Large intestine (tissue), 3 donors: ENCODE measurements around the gene SIGLEC8. TPM values are rescaled to one million over a fixed set of nuclear protein-coding genes. Genes with fewer than 3 reads are reported as not detected.

ENCODE experiments used
- DNase-seq, 2 donors: peaks; one replicate each; pipeline versions ENCODE4 v3.0.0 to v3.0.0-alpha.2; 2013
- H3K27ac ChIP-seq: one replicate; pipeline ENCODE4 v1.5.1; 2013; ENCODE audit warnings: low read length
- H3K27me3 ChIP-seq: 2 replicates; pipeline ENCODE4 v1.6.1; 2013; ENCODE audit warnings: low read length; ENCODE audit not compliant: control insufficient read depth, insufficient read depth
- H3K36me3 ChIP-seq: 2 replicates; pipeline ENCODE4 v1.6.1; 2013; ENCODE audit warnings: low read length; ENCODE audit not compliant: control insufficient read depth, insufficient read depth
- H3K4me1 ChIP-seq: one replicate; pipeline ENCODE4 v1.6.1; 2013; ENCODE audit warnings: low read length; ENCODE audit not compliant: control insufficient read depth, insufficient read depth
- H3K4me3 ChIP-seq: one replicate; pipeline ENCODE4 v1.5.1; 2013; ENCODE audit warnings: low read length
- H3K9me3 ChIP-seq: one replicate; pipeline ENCODE4 v1.6.1; 2013; ENCODE audit warnings: mild to moderate bottlenecking, low read depth, low read length, moderate library complexity; ENCODE audit not compliant: control insufficient read depth
- WGBS: methylation state at CpG from one replicate; pipeline ENCODE4 v1.1.5; 2013; ENCODE audit warnings: low lambda C conversion rate; ENCODE audit not compliant: insufficient coverage; 5-methylcytosine and 5-hydroxymethylcytosine counted together
- polyA plus RNA-seq: library from polyadenylated mRNA; unstranded; fragments of 120-200 nt; gene quantifications from one replicate; pipeline ENCODE4 v1.2.1, GENCODE V29; 2013

Gene SIGLEC8
- polyA plus RNA-seq, 1 donor: 0.54 TPM

DNA sequence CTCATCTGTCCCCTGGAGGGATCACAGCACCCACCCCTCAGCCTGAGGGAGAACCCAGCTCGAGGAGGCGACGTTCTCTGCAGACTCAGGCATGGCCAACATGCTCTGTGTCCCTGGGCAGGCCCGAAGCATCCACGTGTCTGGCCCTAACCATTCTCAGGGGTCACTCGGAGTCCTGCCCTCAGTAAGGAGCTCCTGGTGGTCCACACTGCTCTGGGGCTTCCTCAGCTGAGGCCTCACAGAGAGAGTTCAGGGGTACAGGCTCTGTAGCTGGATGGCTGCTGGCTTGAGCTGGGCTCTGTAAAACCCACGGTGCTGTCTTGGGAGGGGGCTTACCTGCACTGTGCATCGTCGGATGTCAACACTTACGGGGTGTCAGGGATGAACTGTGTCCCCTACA lies 4.4 kb upstream of the SIGLEC8 start:
- DNase-seq: no peak
- Histone ChIP-seq H3K36me3 (no peaks in the 10 kb centered on the region), H3K4me1 (no peaks in the 10 kb centered on the region), H3K9me3 (peaks cover 2% of the 10 kb centered on the region), H3K27ac (no peak overlapping the region), H3K4me3 (no peak overlapping the region), H3K27me3 (peaks cover 13% of the 10 kb centered on the region)
- WGBS: no CpG with 5 or more reads among the region's 10 CpGs

DNA sequence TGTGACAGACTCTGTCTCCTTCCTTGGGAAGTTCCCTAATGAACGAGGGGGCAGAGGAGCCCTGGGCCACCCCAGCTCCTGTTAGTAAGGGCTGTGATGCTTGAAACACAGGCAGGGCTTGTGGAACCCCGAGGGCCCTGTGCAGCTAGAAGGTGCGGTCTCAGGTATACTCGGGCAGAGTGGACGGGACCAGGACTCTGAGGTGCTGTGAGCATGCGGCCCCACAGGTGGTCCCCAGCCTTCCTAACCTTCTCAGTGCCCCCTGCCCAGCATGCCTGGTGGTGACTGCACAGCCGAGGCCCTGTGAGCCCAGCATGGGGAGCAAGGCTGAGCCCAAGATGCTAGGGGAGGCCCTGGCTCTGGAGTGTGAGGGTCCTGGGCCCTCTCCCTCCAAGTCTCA lies 4.0 kb upstream of the SIGLEC8 start:
- Histone ChIP-seq H3K27ac (no peak overlapping the region), H3K4me3 (no peak overlapping the region), H3K9me3 (peaks cover 2% of the 10 kb centered on the region), H3K27me3 (peaks cover 13% of the 10 kb centered on the region), H3K4me1 (no peaks in the 10 kb centered on the region), H3K36me3 (no peaks in the 10 kb centered on the region)
- WGBS: no CpG with 5 or more reads among the region's 7 CpGs
- no peak for DNase-seq

DNA sequence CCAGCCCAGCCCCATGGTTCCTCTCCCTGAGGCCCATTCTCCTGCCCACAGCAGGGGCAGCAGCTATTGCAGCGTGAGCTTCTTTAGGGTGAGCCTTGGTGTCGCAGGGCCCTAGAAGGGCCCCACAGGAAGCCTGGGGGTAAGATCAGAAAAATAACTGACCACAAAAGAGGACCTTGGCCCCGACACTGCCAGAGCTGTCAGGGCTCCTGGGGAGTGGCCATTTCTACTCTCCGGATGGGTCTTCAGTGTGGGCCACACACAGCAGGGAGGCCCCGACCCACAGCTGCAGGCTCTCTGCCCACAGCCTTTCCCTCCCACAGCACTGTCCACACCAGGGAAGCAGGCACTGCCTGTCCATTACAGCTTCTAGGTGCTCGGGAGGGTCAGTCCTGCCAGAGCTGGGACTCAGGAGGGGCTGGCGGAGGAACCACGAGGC lies 3.5 kb upstream of the SIGLEC8 start:
- no CpG with 5 or more reads among the region's 8 CpGs for WGBS
- no peak overlapping the region for H3K27ac ChIP-seq
- peaks cover 13% of the 10 kb centered on the region for H3K27me3 ChIP-seq

DNA sequence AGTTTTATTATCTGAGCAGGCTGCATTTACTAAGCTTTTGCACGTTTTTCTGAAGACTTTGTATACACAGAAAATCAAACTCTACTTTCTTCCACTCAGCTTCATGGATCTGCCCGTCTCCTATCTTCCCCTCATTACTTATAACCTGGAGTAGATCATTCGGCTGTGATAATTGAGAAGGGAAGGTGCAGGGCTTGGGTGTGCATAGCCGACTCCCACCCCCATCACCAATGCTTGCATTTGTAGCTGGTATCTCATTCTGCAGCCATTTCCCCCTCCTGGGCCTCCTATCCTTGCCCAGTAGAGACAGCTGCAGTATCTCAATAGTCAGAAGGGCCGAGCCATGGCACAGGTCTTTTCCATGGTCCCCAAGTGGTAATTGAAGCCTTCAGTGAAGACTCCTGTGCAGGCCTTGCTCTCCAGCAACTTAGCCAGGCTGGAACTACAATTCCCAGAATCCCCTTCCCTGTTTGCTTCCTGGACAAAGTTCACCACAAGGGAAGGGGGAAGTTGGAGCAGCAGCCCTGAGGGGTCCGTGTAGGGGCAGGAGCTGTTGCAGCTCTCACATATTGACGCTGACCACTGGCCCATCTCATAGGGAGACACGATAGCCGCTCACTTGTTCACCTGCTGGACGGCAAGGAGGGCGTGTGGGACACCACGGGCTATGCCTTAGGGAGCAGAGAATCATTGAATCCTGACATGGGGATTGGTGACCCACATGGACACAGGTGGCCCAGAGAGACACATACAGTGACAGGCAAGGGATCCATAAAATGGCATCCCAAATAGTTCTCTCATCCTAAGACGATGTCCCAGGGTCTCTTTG lies 2.1 kb upstream of the SIGLEC8 start:
- H3K9me3 ChIP-seq: peaks cover 2% of the 10 kb centered on the region
- H3K27ac ChIP-seq: no peak overlapping the region
- peak overlapping the region; percentile 21 for H3K4me3 ChIP-seq
- no peaks in the 10 kb centered on the region for H3K36me3 ChIP-seq
- DNase-seq: peak in 1 of 2 donors; percentile 39
- H3K4me1 ChIP-seq: no peaks in the 10 kb centered on the region
- peaks cover 13% of the 10 kb centered on the region for H3K27me3 ChIP-seq
- WGBS: no CpG with 5 or more reads among the region's 13 CpGs

More for the DNA sequence above, 3.5 kb upstream of the SIGLEC8 start:
- Histone ChIP-seq H3K4me1 (no peaks in the 10 kb centered on the region), H3K9me3 (peaks cover 2% of the 10 kb centered on the region), H3K4me3 (no peak overlapping the region), H3K36me3 (no peaks in the 10 kb centered on the region)
- no peak for DNase-seq

DNA sequence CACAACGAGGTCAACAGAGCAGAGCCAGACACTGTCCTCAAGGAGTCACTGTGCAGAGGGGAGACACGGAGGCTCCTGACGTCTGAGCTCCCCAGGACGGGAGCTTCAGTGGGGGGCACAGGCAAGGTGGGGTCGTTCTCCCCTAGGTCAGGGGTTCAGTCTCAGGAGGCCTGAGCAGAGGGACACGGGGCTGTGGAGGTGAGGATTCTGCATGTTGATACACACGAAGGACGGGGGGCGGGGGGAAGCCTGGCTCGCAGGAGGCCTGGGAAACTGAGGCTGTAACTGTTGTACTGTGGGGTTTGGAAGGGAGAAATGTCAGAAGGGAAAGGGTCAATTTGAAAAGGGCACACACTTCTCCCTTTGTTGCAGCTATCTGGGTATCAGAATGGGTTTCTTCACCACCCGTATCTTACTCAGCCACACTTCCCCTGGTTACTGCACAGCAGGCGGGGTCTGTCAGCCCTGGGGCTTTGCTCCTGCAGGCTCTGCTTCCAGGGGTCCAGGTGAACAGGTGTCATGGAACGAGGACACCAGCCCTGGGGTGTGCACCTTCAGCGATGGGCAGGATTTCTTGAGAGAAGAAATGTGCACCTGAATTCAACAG lies 748 bp upstream of the SIGLEC8 start:
- WGBS: no CpG with 5 or more reads among the region's 14 CpGs
- Histone ChIP-seq H3K36me3 (no peaks in the 10 kb centered on the region), H3K27ac (no peak overlapping the region), H3K27me3 (peaks cover 13% of the 10 kb centered on the region), H3K4me3 (no peak overlapping the region), H3K4me1 (no peaks in the 10 kb centered on the region), H3K9me3 (peaks cover 2% of the 10 kb centered on the region)
- DNase-seq: no peak

DNA sequence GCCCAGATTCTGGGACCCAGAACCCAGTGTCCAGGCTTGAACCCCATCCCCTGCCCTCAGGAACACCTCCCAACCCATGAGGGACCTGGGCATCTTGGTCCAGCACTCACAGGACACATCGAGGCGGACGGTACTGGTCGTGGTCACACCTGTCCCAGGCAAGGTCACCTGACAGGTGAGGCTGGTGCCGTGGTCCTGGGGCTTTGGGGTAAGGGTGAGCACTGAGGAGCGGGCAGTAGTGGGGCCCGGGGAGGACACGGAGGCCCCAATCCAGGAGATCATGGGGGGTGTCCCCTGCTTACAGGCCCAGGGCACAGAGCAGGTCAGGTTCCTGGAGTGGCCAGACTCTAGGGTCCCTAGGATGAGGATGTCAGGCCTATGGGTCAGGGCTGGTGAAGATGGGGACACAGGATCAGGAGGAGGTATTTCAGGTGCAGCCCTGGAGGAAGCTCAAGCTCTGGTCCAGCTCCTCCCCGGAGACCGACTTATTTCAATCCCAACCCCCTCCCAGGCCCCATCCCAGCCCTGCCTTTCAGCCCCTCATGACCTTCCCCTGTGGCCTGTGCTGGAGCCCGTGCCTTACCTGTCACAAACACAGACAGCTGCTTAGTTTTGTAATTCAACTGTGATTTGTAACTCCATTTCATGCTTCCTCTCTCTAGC lies 772 bp downstream of the SIGLEC8 start:
- no peaks in the 10 kb centered on the region for H3K36me3 ChIP-seq
- peaks cover 2% of the 10 kb centered on the region for H3K9me3 ChIP-seq
- DNase-seq: no peak
- H3K27me3 ChIP-seq: peaks cover 4% of the 10 kb centered on the region
- H3K4me1 ChIP-seq: no peaks in the 10 kb centered on the region
- no peak overlapping the region for H3K27ac ChIP-seq
- no peak overlapping the region for H3K4me3 ChIP-seq
- 50% methylated on average over 1 of the region's 11 CpGs for WGBS

DNA sequence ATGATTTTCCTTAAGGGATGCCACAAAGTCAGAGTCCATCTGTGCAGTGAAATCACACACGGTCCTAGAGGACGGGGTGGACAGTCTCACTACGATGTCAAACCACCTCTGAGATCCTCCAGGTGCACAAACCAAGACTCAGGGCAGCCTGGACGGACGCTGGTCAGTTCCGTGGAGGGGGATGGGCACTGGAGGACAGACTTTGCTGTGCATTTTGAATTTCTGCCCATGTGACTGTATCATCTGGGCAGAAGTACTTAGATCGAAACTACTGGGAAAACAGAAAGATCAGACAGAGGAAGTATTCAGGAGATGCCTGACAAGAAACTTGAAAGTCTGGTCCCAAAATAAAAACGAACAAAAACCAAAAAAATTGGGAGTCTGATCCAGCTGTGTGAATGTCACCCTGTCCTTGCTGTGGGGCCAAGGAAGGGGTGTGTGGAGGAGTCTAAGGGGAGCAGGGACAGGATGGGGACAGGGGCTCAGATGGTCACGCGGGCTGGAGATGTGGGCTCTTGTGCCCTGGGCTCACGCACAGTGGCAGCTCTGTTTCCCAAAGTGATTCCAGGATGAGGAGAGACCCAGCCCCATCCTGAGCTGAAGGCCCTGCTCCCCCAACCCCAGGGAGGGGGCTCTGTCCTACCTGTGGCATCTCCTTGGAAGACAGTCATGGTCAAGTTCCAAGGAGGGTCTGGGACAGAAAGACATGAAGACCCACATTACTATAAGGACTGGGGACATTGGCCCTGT lies 1.5 kb downstream of the SIGLEC8 start:
- no peaks in the 10 kb centered on the region for H3K27me3 ChIP-seq

DNA sequence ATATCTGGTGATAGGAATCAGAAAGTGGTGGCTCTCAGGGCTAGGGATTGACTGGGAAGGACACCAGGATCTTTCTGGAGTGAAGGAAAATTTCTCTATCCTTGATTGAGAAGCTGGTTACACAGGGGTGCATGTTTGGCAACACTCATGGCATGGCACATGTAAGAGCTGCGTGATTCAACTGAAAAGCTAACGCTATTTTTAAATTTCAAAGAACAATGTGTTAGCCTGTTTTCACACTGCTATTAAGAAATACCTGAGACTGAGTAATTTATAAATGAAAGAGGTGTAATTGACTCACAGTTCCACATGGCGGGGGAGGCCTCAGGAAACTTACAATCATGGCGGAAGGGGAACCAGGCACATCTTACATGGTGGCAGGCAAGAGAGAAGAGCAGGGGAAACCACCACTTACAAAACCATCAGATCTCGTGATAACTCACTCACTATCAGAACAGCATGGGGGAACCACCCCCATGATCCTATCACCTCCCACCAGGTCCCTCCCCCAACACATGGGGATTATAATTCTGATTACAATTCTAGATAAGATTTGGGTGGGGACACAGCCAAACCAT lies 7.4 kb downstream of the SIGLEC8 start:
- H3K27ac ChIP-seq: no peak overlapping the region
- WGBS: no CpG with 5 or more reads among the region's 5 CpGs
- no peak for DNase-seq
- no peaks in the 10 kb centered on the region for H3K4me1 ChIP-seq
- no peak overlapping the region for H3K4me3 ChIP-seq
- no peaks in the 10 kb centered on the region for H3K9me3 ChIP-seq
- H3K36me3 ChIP-seq: no peaks in the 10 kb centered on the region
- no peaks in the 10 kb centered on the region for H3K27me3 ChIP-seq

More for the DNA sequence above, 1.5 kb downstream of the SIGLEC8 start:
- H3K27ac ChIP-seq: no peak overlapping the region
- H3K4me1 ChIP-seq: no peaks in the 10 kb centered on the region
- 80% methylated on average over 1 of the region's 11 CpGs for WGBS
- peaks cover 2% of the 10 kb centered on the region for H3K9me3 ChIP-seq
- DNase-seq: no peak
- no peak overlapping the region for H3K4me3 ChIP-seq
- no peaks in the 10 kb centered on the region for H3K36me3 ChIP-seq

DNA sequence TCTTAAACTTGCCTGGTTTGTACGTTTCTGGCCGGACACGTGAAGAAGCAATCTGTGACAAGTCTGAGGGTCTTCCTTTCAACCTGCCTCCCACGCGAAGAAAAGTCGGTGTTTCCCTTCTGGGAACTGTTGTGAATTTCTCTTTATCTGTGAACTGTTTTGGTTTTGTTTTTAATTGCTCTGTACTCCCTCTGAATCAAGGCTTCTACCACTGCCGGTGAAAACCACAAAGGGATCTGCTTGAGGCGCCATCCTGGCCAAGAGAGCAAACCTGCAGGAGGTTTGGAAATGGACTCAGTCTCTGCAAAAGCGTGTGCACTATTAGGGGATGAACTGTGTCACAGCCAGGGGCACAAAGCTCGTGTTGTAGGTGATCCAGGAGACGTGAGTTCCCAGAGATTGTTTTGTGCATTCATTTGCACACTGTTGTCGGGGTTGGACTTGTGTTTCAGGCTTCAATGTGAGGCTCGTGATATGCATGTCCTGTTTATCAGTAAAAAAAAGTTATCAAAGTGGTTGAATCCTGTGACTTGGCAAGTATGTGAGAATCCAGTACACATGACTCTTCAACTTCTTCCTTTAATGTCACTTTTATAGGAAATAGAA lies 9.7 kb downstream of the SIGLEC8 start:
- 100% methylated on average over 2 of the region's 13 CpGs for WGBS
- H3K4me1 ChIP-seq: no peaks in the 10 kb centered on the region

More for the DNA sequence above, 9.7 kb downstream of the SIGLEC8 start:
- H3K27me3 ChIP-seq: no peaks in the 10 kb centered on the region
- no peaks in the 10 kb centered on the region for H3K36me3 ChIP-seq
- H3K9me3 ChIP-seq: no peaks in the 10 kb centered on the region
- no peak overlapping the region for H3K4me3 ChIP-seq
- no peak overlapping the region for H3K27ac ChIP-seq
- no peak for DNase-seq
